ENCODE results near the gene MLEC. TPM values are rescaled to one million over a fixed set of nuclear protein-coding genes. Genes with fewer than 3 reads are reported as not detected.
A peak's percentile ranks its signal among the peaks of the same experiment; 100 is the strongest.
"Not testable (repeated sequence)": the region's sequence is repeated elsewhere in the genome, so short reads cannot be mapped to it uniquely, and the experiment has no call there.

The MLEC gene
- total RNA-seq, 1 donor from 2014 or later: 167 TPM

GRCh38 chr12:120663741-120664140 is 23.2 kb upstream of the MLEC start:
- TF ChIP-seq CTCF (conservative IDR thresholded peaks at IDR 0.05): no peak
- no peak overlapping the region for H3K27ac Mint-ChIP-seq (ENCODE audit: unreplicated experiment)
- H3K27me3 Mint-ChIP-seq (ENCODE audit: low read depth): no peaks in the 10 kb centered on the region
- H3K36me3 Mint-ChIP-seq (ENCODE audit: low read depth): no peaks in the 10 kb centered on the region
- no peak overlapping the region for H3K4me3 Mint-ChIP-seq
- peaks cover 12% of the 10 kb centered on the region for H3K4me1 Mint-ChIP-seq
- no peaks in the 10 kb centered on the region for H3K9me3 Mint-ChIP-seq
- no peak for DNase-seq (ENCODE audit: low read depth, low spot score)

- Mint-ChIP-seq H3K4me3 (no peak overlapping the region), H3K36me3 (ENCODE audit: low read depth) (no peaks in the 10 kb centered on the region), H3K27ac (ENCODE audit: unreplicated experiment) (no peak overlapping the region), H3K9me3 (no peaks in the 10 kb centered on the region), H3K27me3 (ENCODE audit: low read depth) (no peaks in the 10 kb centered on the region), H3K4me1 (peaks cover 25% of the 10 kb centered on the region)
- DNase-seq (ENCODE audit: low read depth, low spot score): no peak
- TF ChIP-seq CTCF (conservative IDR thresholded peaks at IDR 0.05): no peak
These were observed 20.2 kb upstream of the MLEC start for GRCh38 chr12:120666571-120667390.

- H3K4me3 Mint-ChIP-seq: no peak overlapping the region
- H3K9me3 Mint-ChIP-seq: no peaks in the 10 kb centered on the region
- H3K27me3 Mint-ChIP-seq (ENCODE audit: low read depth): no peaks in the 10 kb centered on the region
- H3K36me3 Mint-ChIP-seq (ENCODE audit: low read depth): no peaks in the 10 kb centered on the region
- H3K4me1 Mint-ChIP-seq: peaks cover 25% of the 10 kb centered on the region
- no peak for TF ChIP-seq CTCF (conservative IDR thresholded peaks at IDR 0.05)
- DNase-seq (ENCODE audit: low read depth, low spot score): peak; percentile 18
- H3K27ac Mint-ChIP-seq (ENCODE audit: unreplicated experiment): no peak overlapping the region
These were observed 18.7 kb upstream of the MLEC start for GRCh38 chr12:120668091-120668867.

- Mint-ChIP-seq H3K27ac (ENCODE audit: unreplicated experiment) (no peak overlapping the region), H3K27me3 (ENCODE audit: low read depth) (no peaks in the 10 kb centered on the region), H3K9me3 (no peaks in the 10 kb centered on the region), H3K4me3 (no peak overlapping the region), H3K4me1 (peaks cover 25% of the 10 kb centered on the region), H3K36me3 (ENCODE audit: low read depth) (no peaks in the 10 kb centered on the region)
- DNase-seq (ENCODE audit: low read depth, low spot score): peak; percentile 28
- no peak for TF ChIP-seq CTCF (conservative IDR thresholded peaks at IDR 0.05)
These were observed 17.8 kb upstream of the MLEC start for GRCh38 chr12:120668868-120669840.

- H3K9me3 Mint-ChIP-seq; H3K36me3 Mint-ChIP-seq (ENCODE audit: low read depth); H3K4me3 Mint-ChIP-seq; H3K27me3 Mint-ChIP-seq (ENCODE audit: low read depth); DNase-seq (ENCODE audit: low read depth, low spot score): not testable (repeated sequence)
- H3K27ac Mint-ChIP-seq (ENCODE audit: unreplicated experiment): peak overlapping the region; percentile 50
- peaks cover 25% of the 10 kb centered on the region for H3K4me1 Mint-ChIP-seq
These were observed 16.7 kb upstream of the MLEC start for GRCh38 chr12:120670237-120670636.
